HL-60 (cell line): ENCODE results near the gene FLNB.

ENCODE experiments used
- GABPA ChIP-seq: IDR thresholded peaks from 2 replicates; pipeline ENCODE4 v1.6.1; 2012; ENCODE audit warnings: low read depth
- POLR2AphosphoS5 ChIP-seq: IDR thresholded peaks from 2 replicates; pipeline ENCODE4 v1.6.1; 2012; ENCODE audit warnings: low read depth
- REST ChIP-seq: IDR thresholded peaks from 2 replicates; pipeline ENCODE4 v1.6.1; 2012; ENCODE audit warnings: low read depth; ENCODE audit not compliant: insufficient replicate concordance
- TF ChIP-seq, protein P1 (sequence below): IDR thresholded peaks from one replicate; pipeline ENCODE4 v1.5.1; 2011; ENCODE audit warnings: low read length, control low read depth, inconsistent platforms; ENCODE audit not compliant: insufficient read depth

GRCh38 chr3:58150130-58150809 lies 142.0 kb downstream of the FLNB start:
- TF ChIP-seq POLR2AphosphoS5 = no peak
- TF ChIP-seq, protein P1, sequence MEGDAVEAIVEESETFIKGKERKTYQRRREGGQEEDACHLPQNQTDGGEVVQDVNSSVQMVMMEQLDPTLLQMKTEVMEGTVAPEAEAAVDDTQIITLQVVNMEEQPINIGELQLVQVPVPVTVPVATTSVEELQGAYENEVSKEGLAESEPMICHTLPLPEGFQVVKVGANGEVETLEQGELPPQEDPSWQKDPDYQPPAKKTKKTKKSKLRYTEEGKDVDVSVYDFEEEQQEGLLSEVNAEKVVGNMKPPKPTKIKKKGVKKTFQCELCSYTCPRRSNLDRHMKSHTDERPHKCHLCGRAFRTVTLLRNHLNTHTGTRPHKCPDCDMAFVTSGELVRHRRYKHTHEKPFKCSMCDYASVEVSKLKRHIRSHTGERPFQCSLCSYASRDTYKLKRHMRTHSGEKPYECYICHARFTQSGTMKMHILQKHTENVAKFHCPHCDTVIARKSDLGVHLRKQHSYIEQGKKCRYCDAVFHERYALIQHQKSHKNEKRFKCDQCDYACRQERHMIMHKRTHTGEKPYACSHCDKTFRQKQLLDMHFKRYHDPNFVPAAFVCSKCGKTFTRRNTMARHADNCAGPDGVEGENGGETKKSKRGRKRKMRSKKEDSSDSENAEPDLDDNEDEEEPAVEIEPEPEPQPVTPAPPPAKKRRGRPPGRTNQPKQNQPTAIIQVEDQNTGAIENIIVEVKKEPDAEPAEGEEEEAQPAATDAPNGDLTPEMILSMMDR = no peak
- no peak for TF ChIP-seq GABPA
- no peak for TF ChIP-seq REST
